Measurements from ENCODE around the gene CASS4.

- no peak for TF ChIP-seq EZH2 (IDR thresholded peaks at IDR 0.05; ENCODE audit: insufficient read depth, low read length)
- no peak for TF ChIP-seq CTCF (IDR thresholded peaks at IDR 0.05; ENCODE audit: insufficient read depth, low read depth, low read length)
Measured at GRCh38 chr20:56440346-56441007, 28.4 kb downstream of the CASS4 start.

All from astrocyte (in vitro differentiated cells and primary cell).